Measurements from ENCODE around the gene MSRB1. TPM values are rescaled to one million over a fixed set of nuclear protein-coding genes. Genes with fewer than 3 reads are reported as not detected.

The MSRB1 gene
- total RNA-seq, 4 donors from 2014 or later, result 16.7 to 40.7 (median 35.2) TPM

DNA sequence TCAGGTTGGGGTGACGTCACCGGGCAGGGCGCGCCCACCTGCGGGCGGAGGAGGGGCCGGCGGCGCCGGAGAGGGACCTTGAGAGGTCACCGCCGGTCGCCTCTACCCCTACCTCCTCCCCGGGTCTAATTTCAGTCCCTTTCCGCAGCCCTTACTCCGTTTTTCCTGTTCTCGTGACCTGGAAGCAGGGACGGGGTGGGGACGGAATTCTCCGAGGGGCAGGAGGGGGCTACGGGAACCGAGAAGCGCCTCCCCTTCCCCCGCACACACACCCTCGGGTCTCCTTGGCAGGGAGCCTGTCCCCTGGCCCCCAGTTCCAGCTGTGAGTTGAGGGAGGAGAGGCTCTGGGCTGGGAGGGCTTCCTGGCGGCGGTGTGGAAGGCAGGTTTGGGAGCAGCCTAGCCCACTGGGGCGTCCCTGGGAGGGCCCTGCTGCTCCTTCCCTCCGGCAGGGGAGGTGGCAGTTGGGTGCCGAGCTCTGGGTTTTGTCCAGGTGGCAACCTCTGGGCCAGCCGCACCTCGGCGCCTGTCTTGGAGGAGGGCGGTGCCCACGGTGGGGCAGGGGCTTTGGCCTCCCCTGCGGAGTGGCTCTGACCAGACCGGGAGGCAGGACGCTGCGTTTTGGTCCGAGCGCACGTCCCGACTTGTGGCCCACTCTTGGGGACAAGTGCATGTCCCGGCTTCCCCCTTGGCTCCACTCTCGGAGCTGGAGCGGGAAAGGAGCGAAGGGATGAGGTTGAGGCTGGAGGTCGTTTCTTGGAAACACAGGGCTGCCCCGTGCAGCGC is 47.5 kb upstream of the MSRB1 start:
- H3K4me1 ChIP-seq, result peaks cover 7 to 16% of the 10 kb centered on the region in 2 donors
- in situ Hi-C loops (cut with MboI; ENCODE audit: low sequenced_read_pairs in 4 of 4), result no loop called here
- no peak for TF ChIP-seq POLR2A (IDR thresholded peaks at IDR 0.05)
- TF ChIP-seq, protein P1, sequence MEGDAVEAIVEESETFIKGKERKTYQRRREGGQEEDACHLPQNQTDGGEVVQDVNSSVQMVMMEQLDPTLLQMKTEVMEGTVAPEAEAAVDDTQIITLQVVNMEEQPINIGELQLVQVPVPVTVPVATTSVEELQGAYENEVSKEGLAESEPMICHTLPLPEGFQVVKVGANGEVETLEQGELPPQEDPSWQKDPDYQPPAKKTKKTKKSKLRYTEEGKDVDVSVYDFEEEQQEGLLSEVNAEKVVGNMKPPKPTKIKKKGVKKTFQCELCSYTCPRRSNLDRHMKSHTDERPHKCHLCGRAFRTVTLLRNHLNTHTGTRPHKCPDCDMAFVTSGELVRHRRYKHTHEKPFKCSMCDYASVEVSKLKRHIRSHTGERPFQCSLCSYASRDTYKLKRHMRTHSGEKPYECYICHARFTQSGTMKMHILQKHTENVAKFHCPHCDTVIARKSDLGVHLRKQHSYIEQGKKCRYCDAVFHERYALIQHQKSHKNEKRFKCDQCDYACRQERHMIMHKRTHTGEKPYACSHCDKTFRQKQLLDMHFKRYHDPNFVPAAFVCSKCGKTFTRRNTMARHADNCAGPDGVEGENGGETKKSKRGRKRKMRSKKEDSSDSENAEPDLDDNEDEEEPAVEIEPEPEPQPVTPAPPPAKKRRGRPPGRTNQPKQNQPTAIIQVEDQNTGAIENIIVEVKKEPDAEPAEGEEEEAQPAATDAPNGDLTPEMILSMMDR (IDR thresholded peaks at IDR 0.05 in 4 of 5, conservative IDR thresholded peaks at IDR 0.05 in 1 of 5), result no peak
- no peak overlapping the region for H3K4me3 ChIP-seq
- DNase-seq (no peak), ATAC-seq (no peak)
- H3K27me3 ChIP-seq, result peaks cover 30 to 38% (median 34%) of the 10 kb centered on the region in 3 donors
- H3K36me3 ChIP-seq, result peaks cover 0 to 18% of the 10 kb centered on the region in 2 donors
- no peak overlapping the region for H3K27ac ChIP-seq
- intact Hi-C loops (cut with DNase I; ENCODE audit: low total_unique reads), result no loop called here
- no peaks in the 10 kb centered on the region for H3K9me3 ChIP-seq

- in situ Hi-C loops (cut with MboI; ENCODE audit: low sequenced_read_pairs in 4 of 4) (no loop called here), intact Hi-C loops (cut with DNase I; ENCODE audit: low total_unique reads) (no loop called here)
- Histone ChIP-seq H3K36me3 (peaks cover 0 to 20% of the 10 kb centered on the region in 2 donors), H3K4me3 (no peak overlapping the region), H3K9me3 (no peaks in the 10 kb centered on the region), H3K4me1 (peaks cover 12 to 21% of the 10 kb centered on the region in 2 donors), H3K27ac (no peak overlapping the region), H3K27me3 (peaks cover 30 to 38% (median 34%) of the 10 kb centered on the region in 3 donors)
- TF ChIP-seq, protein P1 (IDR thresholded peaks at IDR 0.05 in 4 of 5, conservative IDR thresholded peaks at IDR 0.05 in 1 of 5), result no peak
- TF ChIP-seq POLR2A (IDR thresholded peaks at IDR 0.05), result no peak
- ATAC-seq, result no peak
- DNase-seq, result no peak
These were observed 47.0 kb upstream of the MSRB1 start for GRCh38 chr16:1990101-1990350.

DNA sequence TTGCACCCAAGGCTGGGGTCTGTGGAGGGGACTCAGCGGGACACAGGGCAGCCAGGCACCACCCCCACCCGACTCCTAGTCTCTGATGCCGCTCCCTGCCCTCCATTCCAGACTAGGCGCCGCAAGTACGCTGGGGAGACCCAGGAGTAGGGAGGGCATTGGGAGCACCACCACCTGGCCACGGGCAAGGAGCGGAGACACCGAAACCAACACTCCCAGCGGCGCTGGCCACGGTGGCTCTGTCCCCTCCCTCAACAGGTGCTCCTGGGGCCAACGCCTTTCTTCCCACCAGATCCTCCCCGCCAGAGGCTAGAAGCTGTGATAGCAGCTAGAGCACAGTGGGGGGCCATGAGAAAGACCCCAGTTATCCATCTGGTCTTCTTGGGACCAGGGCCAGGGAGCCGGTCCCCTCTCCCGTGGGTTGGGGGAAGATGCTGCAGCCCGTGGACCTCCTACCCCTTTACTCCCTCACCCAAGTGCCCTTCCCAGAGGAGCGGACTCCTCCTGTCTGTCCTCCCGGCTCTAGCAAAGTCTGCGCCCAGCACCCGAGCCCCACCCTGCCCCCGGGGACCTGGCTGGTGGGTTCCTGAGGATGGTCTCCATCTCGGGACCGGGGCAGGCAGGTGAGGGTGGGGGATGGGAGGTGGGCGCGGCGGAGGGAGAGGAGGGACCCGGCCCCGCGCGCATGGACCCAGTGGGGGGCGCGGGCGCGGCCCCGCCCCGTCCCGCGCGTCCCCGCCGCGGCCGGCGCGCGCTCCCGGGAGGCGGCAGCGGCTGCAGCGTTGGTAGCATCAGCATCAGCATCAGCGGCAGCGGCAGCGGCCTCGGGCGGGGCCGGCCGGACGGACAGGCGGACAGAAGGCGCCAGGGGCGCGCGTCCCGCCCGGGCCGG is 46.5 kb upstream of the MSRB1 start, which contains the start of gene SYNGR3:
TSS of gene SYNGR3 (plus strand) at position 762 of the 892 bp plus-strand sequence. CDS start 133 bp downstream, outside the sequence.
- peaks cover 30 to 38% (median 34%) of the 10 kb centered on the region in 3 donors for H3K27me3 ChIP-seq
- peaks cover 16 to 27% of the 10 kb centered on the region in 2 donors for H3K4me1 ChIP-seq
- in situ Hi-C loops (cut with MboI; ENCODE audit: low sequenced_read_pairs in 4 of 4), result no loop called here
- no peak within 1 kb of the TSS for H3K4me3 ChIP-seq
- DNase-seq (no peak), ATAC-seq (no peak)
- intact Hi-C loops (cut with DNase I; ENCODE audit: low total_unique reads), result loop anchor here (10.0 kb wide), 1 partner anchor 375 kb away; the partner anchor contains the start of genes CRAMP1 and IFT140
- TF ChIP-seq, protein P1 (IDR thresholded peaks at IDR 0.05 in 4 of 5, conservative IDR thresholded peaks at IDR 0.05 in 1 of 5), result no peak
- peaks cover 0 to 20% of the 10 kb centered on the region in 2 donors for H3K36me3 ChIP-seq
- no peaks in the 10 kb centered on the region for H3K9me3 ChIP-seq
- H3K27ac ChIP-seq, result no peak within 1 kb of the TSS

- ATAC-seq, result no peak
- no peak overlapping the region for H3K27ac ChIP-seq
- intact Hi-C loops (cut with DNase I; ENCODE audit: low total_unique reads) (loop anchor here (10.0 kb wide), 1 partner anchor 372 kb away; the partner anchor contains the start of genes CRAMP1 and IFT140), in situ Hi-C loops (cut with MboI; ENCODE audit: low sequenced_read_pairs in 4 of 4) (no loop called here)
- H3K4me1 ChIP-seq, result peaks cover 19 to 29% of the 10 kb centered on the region in 2 donors
- no peaks in the 10 kb centered on the region for H3K9me3 ChIP-seq
- H3K27me3 ChIP-seq, result peaks cover 30 to 35% (median 34%) of the 10 kb centered on the region in 3 donors
- H3K4me3 ChIP-seq, result no peak overlapping the region
- peaks cover 0 to 20% of the 10 kb centered on the region in 2 donors for H3K36me3 ChIP-seq
- TF ChIP-seq, protein P1 (IDR thresholded peaks at IDR 0.05 in 4 of 5, conservative IDR thresholded peaks at IDR 0.05 in 1 of 5), result no peak
- TF ChIP-seq POLR2A (IDR thresholded peaks at IDR 0.05), result no peak
- DNase-seq, result no peak
These were observed 44.2 kb upstream of the MSRB1 start for GRCh38 chr16:1987198-1987597.
